Activated CD8-positive, alpha-beta memory T cell treated with anti-CD3 and anti-CD28 coated beads for 4 hours (primary cell): ENCODE measurements around the gene ADAM10.
"Not testable (repeated sequence)": the region's sequence is repeated elsewhere in the genome, so short reads cannot be mapped to it uniquely, and the experiment has no call there.

Experiments used
- DNase-seq, 2 donors: peaks; one replicate each; pipeline ENCODE4 v3.0.0-alpha.2; 2020; ENCODE audit warnings: low read depth in 2 of 2

ADAM10 gene

DNA sequence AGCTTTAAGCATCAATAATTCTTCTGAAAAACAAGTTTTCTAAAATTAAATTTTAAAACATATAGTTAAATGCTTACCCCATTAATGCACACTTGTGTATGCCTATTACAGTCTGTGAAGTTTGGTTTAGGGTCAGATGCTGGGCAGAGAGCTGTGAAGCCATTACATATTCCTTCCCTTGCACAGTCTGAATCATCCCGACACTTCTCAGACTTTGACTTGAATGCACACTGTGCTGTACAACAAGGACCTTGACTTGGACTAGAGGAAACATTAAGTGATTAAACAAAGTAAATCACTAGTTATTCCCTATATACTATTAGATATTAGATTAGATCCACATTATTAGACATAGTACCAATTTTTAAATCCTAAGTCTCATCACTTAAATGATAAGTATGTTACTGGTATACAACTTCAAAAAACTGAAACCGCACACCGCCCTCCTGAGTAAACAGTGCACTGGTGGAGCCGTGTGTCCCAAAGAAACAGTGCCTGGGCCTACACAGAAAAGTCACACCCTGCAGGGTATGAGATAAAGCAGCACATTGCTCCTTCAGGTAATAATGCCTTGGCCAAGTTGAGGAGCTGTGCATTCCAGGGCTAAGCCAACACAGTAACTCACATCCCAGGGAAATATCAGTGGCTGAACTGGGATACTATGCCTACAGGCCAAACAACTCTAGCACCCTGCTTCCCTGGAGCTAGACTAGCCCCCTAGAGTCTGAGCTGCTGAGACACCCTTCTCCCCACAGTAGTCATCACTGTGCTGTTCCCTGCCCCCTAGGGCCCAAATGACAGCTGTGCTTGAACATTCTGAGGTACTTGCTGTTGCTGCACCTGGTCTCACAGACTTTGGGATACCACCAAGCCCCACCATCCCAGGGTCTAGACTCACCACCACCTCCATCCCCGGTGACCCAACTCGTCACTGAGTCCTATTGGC, 137.5 kb downstream of the ADAM10 start:
- no peak for DNase-seq

DNA sequence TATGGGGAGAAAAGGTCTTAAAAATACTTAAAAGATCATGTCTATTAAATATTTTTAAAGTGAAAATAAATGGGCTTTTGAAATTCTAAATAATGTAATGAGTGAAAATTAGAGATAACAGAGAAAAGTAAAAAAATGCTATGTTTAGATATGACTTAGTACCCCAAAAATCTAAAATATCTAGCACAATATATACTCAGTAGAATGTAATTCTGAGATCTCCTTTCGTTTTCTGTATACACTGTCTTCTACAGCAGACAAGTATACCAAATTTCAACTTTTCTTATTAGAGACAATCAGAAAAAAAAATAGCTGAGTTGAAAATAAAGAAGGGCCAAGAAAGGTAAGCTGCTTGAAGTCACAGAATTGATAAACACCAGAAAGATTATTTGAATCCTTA, 140.8 kb downstream of the ADAM10 start:
- no peak for DNase-seq

DNA sequence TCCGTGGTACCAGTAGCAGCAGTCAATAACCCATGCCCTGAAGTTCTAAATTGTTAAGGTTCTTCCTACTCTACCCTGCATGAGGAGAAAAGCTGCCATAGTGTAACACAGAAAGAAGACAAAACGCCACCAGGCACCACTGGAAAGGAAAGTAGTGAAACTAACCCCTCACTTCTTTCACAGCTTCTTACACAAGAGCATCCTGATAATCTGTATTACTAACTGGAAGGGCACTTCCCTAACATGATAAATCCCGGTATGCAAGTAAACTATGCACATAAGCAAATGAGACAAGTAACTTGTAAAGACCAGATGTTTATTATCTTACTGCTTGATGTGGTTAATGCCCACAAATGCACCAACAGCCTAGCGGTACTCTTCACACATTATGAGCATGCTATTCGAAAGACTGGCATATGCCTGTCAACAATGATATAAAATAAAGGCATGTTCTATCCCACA, 141.3 kb downstream of the ADAM10 start:
- DNase-seq = no peak

DNA sequence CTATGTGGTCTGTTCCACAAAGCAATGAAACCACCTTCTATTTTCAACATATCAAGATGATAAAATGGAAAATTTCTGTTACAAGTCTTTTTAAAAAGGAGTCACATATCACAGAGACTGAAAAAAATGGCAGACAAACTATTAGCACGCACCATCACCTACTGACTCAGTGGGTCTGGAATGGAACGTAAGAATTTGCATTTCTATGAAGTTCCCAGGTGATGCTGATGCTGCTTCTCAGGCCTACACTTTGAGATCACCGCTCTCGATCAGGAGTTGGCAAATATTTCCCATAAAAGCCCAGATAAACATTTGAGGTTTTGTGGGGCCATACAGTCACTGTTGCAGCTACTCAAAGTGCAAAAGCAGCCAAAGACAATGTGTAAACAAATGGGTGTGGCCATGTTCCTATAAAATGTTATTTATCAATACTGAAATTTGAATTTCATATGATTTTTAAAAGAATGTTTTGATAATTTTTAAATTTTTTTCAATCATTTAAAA, 142.9 kb downstream of the ADAM10 start:
- no peak for DNase-seq

DNA sequence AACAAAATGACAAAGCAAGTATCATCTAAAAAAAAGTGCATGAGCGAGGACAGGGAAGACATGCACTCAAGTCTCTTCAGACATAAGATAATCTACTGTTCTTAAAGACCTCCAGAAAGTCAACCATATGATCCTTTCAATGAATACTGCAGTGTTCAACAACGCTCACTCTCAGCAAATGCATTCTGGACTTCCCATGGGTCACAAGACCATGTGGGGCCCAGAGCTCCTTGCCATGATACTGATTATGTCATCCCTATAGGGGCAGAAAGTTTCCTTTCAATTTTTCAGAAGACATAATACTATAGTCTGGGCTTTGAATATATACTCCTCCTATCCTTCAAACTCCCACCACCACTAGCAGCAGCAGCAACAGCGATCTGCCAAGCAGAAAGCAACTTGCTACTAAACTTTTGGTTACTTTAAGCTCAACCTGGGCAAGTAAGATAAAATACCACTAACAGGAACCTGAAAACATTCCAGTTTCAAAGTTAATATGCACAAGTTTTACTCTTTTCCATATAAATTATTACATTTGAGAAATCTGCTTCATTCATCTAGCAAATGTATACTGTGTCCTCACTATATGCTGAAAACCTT, 143.5 kb downstream of the ADAM10 start:
- DNase-seq = no peak

DNA sequence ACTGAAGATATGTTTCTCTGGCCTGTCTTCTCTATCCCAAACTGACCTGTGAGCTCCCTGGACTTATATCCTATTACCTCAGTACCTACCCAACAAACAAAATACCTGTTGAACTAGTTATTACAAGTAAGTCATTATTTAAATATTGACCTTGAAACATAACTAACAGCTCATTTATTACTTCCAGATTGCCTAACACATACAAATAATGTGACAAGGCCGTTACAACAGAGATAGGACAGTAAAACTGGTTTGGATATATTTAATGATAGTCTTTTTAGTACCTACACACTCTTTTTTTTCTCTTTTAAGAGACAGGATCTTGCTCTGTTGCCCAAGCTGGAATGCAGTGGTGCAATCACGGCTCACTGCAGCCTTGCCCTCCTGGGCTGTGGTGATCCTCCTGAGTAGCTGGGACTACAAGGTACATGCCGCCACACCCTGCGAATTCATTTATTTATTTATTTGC, 145.0 kb downstream of the ADAM10 start:
- no peak for DNase-seq

DNA sequence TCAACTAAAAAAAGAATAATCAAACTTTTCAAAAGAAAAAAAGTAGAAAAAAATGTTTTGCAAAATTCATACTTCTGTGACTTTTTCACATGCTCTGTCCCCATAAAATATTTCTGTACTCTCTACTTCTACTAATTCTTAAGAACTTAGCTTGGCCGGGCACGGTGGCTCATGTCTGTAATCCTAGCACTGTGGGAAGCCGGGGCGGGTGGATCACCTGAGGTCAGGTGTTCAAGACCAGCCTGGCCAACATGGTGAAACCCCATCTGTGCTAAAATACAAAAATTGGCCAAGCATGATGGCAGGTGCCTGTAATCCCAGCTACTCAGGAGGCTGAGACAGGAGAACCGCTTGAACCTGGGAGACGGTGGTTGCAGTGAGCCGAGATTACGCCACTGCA, 145.6 kb downstream of the ADAM10 start:
- not testable (repeated sequence) for DNase-seq

DNA sequence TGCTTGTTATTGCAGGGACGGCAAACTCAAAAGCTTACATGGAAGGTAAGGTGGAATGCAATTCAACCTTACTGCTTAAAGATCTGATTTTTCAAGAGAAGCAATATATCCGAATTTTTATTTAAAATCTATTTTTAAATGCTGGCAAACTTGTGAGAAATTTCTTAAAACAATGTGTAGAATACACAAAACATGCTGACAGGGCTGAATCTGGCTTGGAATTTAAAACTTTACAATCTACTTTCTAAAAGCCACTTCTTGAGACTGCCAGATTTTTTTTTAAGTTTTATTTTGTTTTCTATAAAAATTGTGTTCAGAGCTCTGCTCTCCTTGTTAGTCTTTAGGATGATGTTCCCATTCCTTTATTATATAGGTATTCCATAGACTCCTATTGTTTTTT, 146.7 kb downstream of the ADAM10 start:
- DNase-seq = no peak

DNA sequence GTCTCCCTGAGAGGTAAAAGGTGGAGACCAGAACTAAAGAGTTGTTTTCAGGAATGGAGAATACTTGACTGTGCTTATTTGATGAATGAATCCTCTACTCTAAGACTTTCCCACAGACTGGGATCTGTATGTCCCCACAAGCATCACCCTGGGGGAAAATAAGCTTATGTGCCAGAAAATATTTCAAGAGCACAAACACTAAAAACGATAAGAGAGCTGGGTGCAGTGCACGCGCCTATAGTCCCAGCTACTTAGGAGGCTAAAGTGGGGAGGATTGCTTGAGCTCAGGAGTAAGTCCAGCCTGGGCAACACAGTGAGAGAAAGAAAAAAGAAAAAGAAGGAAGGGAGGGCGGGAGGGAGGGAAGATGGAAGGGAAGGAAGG, 150.7 kb downstream of the ADAM10 start:
- DNase-seq = no peak

DNA sequence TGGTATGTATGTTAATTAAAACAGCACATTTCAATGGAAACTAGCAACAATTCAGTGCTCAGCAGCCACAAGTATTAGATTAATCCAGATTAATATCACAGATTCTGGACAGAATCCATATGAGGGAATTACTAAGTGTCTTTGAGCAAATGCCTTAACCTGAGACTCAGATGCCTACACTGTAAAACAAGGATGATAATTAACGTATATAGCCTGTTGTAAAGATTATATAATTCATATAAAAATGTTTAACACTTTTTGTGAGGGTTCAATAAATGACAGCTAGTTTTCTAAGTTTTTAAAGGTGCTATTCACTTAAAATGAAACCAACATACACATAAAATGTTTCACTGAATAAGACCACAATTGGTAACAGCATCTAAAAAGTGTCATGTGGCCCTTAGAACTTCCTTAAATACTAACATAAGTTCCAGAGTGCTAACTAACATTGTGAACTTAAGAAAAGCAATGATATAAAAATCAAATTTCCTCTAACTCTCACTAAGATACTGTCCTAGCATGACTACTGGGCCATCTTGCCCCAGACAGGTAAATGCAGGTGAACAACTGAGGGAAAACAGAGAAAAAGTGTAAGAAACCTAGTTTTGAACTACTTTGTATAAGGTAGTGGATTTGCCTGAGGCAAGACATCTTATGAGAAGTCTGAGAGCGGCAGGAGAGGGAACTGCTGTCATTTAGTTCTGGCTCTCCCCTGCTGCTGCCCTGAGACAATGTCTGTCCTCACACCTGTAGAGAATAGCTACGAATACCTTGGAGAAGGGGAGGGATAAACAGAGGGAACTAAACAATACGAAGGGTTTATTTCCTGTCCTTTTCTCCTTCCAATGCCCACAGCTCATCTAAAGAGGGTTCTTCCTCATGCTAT, 151.3 kb downstream of the ADAM10 start:
- no peak for DNase-seq

DNA sequence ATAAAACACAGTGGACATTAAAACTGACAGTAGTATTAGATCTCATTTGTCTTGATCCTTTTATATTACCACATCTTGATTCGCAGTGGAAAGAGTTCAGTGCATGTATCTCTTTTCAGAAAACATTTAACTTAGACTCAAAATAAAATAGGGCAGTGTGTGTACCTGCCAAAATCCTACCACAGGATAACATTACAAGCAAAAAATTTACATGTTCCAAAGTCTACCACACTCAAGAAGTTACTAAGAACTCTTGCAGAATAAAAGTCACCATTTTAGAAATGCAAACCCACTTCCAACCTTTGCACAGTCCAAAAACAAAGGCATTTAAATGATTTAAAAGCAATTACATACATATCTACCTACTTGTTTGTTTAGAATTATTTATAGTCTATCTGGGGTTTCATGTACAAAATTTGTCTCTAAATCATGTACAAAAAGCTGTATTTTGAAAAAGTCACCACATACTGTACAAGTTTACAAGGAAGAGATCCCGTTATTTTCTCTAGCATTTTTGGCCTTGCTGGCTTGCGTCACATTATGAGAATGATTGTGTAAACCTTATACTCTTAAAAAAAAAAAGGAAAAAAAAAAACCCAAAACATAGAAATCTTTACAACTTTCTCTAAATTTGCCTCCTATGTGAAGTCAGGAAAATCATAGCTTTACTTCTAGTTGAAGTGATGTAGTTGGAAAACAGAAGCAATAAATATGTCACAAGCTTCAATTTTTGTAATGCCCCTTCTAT, 153.8 kb downstream of the ADAM10 start:
- no peak for DNase-seq

DNA sequence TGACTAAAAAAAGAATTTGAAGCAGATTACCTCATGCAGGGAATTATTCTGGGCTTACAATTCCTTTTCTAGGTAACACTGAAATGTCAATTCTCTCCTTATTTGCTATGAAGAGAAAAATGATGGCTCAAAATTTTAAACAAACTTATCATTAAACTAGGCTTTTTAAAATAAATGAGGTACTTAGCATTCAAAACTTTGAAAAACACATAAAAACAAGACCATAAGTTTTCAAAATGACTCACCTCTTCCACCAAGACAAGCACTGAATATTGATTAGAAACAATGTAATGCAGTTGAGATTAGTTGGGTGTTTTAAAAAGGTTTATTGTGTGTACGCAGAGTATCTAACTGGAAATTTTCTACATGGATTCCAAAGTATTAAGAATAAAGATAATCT, 154.6 kb downstream of the ADAM10 start:
- no peak for DNase-seq

DNA sequence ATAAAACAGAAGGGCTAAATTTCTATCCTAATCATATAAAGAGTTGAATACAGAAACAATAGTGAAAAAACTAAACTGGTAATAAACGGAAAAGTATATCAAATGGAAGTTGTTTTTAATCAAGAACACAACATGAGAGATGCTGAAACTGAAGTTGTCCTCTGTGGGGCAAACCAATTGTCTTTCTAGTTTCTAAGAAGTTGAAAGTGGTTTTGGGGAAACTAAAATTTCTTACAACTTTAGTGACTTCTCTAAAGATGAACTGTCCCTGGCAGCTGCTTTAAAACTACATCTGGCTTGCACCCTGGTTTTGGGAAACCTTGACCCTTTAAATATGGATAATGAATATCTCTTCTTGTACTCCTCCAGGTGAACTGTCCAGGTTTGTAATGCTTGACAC, 155.6 kb downstream of the ADAM10 start:
- no peak for DNase-seq

DNA sequence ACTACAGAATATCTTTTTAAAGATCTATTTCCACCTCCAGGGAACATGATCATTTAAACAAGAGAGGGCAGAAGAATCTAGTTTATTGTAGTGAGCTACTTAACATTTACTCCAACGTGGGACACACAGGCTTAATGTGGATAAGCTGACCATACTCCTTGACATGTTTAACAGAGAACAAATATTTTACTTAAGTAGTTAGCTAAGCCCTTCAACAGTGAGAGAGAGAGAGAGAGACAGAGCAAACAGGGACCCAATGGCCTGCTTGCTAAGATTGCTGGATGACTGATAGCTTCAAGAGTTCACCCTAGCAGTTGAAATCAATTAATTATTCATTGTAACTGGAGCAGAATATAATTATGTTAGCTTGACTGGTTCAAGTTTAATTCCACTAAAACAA, 158.6 kb downstream of the ADAM10 start:
- DNase-seq = no peak

DNA sequence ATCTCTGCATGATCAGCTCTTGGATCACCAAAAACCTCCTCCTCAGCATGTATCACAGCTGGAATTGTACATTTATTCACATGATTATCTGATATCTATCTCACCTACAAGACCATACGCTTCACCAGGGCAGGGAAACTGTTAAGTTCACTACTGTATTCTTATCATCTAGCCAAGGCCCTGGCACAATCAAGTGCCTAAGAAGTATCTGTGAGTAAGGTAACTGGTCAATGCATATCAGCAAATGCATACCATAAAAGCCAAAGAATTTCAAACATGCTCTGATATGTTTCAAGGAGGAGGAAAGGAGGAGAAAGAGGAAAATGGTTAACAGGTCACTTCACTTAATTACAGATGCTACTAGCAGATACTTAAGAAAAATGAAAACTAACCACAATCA, 159.3 kb downstream of the ADAM10 start:
- DNase-seq = no peak

DNA sequence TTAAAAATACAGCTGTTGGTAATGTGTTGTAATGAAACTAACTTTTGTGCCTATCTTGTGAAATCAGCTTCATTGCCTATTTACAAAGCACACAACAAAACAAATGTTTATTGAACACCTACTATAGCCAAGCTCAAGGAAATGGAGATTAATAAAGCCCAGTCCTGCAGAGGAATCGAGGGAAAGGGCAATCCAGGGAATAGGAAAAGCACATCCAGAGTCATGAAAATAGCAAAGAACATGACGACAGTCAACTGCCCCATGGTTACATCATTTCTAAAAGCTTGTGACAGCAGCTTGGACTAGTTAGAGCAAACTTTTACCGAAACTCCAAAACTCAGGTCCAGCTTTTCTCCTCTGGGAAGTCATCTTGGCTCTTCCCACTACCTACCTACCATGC, 160.5 kb downstream of the ADAM10 start:
- DNase-seq = no peak

DNA sequence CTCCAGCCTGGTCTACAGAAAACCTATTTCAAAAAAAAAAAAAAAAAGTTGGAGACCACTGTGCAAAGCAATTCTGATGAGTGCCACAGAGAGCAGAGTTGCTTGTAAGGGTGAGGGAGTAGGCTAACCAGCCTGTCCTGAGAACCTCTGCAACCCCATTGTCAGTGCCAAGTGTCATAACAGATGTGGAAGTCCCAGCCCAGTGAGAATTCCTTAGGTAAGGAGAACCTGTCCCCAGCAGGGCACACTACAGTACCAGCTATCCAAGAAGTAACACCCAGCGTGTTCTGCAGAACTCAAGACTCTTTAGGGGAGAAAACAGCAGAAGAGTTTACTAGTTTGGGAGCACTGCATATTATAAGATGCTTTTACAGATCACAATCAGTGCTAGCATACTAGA, 161.4 kb downstream of the ADAM10 start:
- no peak for DNase-seq

DNA sequence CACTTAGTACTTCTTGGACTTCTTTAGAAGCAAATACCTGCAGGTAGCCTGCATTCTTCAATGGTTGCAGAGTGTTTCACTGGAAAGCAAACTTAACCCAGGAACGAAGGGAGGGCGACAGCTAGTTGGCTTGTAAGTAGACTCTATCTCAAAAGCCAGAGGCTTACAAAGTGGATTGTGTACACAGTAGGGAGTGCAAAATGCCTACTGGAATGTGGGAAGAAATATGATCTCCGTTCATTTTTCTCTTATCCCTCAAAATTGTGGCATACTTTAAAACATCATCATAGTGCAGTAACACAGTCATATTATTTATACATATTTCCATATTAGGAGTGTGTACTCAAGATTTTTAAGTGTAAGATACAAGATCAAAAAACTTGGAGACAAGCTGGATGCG, 162.0 kb downstream of the ADAM10 start:
- no peak for DNase-seq

DNA sequence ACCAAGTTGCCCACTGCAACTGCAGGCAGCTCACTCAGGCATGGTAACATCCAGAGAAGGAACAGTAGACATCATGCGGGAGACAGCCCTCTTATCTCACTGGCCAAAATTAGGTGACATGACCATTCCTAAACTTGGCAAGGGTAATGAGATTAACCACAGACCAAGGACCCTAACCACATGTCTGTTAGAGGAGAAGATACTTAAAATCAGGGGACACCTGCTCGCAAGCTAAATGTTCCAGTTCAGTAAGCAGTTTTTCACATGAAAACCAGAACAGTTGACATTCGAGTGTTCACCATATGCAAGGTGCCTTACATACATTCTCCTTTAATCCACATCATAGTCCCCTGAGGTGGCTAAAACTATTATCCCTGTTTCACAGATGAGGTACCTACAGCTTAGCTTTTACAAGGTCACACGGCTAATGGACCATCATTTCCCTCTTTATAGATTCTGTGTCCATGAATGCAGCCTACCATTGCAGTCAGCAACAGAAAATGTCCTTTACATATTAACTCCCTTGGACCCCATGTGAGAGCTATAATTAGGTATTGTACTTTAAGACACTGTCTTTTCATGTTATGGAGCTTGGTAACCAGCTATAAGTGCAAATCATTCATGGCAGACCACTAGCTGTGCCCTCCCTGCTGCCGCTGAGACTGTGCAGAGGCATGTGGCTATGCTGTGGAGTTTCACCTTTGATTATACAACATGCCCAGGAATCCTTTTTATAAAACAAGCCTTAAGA, 163.6 kb downstream of the ADAM10 start:
- no peak for DNase-seq

DNA sequence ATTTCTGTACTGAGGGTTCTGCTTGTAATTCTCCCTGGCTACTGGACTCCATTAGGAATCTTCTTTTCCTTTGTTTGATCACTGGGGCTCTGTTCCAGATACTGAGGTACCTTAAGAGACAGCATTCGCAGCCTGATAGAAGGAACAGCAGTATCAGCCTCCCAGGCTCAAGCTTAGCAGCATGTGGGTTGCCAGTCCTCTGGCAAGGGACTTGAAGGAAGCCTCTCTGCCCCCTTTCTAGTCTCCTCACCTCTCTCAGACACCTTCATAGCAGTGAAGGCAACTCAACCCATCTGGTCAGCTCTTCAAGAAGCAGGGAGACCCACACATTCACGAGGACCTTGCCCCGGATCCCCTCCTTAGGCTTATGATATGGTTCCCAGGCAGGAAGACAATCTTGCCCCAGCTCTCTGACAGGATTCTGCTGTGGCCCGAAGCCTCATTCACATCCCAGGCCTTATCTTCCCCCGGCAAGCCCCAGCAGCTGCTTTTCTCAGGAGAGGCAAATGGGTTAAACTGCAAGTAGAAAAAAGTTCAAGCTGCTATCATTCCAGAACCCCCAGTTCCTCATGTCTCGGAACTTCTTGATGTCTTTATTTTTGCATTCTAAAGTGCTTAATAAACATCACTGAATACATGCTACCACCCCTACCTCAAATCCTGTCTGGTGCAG, 164.6 kb downstream of the ADAM10 start:
- no peak for DNase-seq
